Fibroblast of skin of left biceps (primary cell): Measurements from ENCODE around the gene DMPK.
"Not testable (repeated sequence)": the region's sequence is repeated elsewhere in the genome, so short reads cannot be mapped to it uniquely, and the experiment has no call there.

ENCODE experiments used
- DNase-seq, 2 experiments: peaks; one replicate each; pipeline ENCODE4 v3.0.0-alpha.2; 2013; ENCODE audit warnings: low read depth in 2 of 2

The DMPK gene

GRCh38 chr19:45768984-45769782, 13.1 kb downstream of the DMPK start, which contains the start of gene SIX5:
TSS of gene SIX5 (minus strand) at chr19:45769252. CDS start at chr19:45768844, 408 bp downstream.
- DNase-seq = peak; percentile 97

DNA sequence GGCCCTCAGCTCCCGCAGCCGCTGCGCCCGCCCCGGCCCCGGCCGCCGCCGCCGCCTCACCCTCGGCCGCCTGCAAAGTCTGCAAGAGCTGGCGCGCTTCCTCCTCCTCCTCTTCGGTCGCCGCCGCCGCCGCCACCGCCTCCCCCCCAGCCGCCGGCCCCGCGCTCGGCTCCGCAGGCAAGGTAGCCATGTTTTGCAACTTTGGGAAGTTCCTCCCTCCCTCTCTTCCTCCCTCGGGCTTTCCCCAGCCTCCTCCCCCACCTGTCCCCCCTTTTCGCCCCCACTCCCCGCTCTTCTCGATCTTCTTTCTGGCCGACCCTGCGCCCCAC, 13.7 kb downstream of the DMPK start:
- DNase-seq = no peak

DNA sequence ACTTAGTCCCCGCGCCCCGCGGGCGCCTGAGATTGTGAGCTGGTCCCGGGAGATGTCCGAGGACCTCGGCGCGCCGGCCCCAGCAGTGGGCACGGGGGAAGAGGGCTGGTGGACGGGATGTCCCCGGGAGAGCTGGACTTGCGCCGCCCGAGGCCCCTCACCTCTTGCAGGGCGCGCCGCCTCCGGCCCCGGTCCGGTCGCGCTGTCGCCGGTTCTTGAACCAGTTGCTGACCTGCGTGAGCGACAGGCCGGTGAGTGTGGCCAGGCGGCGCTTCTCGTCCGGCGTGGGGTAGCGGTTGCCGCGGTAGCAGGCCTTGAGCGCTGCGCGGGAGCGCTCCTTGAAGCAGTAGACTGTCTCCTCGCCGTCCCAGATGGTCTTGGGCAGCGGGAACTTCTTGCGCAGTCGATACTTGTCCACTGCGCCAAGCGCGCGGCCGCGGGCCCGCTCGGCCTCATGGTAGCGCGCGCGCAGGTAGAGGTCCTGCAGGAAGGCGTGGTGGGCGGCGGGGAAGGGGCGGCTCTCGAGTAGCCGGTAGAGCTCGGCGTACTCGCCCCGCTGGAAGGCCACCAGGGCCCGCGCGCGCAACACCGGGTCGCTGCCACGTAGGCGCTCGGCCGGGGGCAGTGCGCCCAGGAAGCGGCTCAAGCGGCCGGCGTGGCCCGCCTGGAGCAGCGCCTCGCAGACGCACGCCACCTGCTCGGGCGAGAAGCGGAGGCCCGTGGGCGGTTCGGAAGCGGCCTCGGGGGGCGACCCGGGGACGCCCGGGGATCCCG, 14.2 kb downstream of the DMPK start:
- DNase-seq = no peak

GRCh38 chr19:45767410-45767880, 14.8 kb downstream of the DMPK start:
- DNase-seq = peak in 1 of 2 experiments; percentile 43

DNA sequence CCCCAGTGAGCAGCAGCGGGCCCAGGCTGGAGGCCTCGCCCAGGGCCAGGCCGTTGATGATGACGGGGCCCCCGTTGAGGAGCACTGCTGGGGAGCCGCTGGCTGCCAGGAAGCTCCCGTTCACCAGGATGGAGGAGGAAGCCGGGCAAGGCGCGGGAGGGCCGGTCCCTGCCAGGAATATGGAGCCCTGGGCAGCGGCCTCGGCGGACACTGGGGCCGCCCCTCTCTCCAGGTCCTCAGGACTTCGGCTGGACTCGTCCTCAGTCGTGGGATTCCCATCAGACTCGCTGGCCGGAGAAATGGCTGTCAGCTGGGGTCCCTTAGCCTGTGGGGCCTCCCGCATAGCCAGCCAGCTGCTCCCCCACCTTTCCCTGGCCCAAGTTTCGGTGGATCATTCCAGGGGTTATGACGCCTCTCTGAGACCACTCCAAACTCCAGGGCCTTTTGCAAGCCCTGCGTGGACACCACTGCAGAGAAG, 15.4 kb downstream of the DMPK start:
- no peak for DNase-seq

DNA sequence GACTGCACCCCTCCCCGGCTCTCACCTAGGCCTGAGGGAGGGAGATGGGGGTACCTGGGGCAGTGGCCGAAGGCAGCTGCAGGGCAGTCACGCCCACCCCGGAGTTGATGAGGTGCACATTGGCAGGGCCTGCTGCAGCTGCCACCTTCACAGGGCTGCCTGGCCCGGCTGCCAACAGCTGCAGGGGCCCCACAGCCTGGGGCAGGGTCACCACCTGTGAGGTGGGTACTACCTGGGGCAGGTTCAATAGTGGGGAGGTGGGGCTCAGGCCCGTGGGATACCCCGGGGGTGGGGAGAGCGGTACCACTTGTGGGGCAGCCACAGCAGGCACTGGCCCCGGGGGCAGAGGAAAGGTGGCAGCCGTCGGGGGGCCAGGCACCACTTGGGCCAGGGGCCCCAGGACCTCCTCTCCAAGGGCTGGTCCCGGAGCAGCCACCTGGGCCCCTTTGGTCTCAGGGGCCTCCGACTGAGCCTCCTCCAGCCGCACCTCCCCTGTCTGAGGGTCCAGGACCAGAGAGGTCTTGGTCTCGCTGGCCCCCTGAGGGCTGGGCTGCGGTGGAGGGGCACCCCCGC, 15.9 kb downstream of the DMPK start:
- no peak for DNase-seq

GRCh38 chr19:45765702-45766295, 16.5 kb downstream of the DMPK start:
- no peak for DNase-seq

- DNase-seq = no peak
These were observed 17.2 kb downstream of the DMPK start for GRCh38 chr19:45764945-45765701.

- DNase-seq = no peak
These were observed 17.8 kb downstream of the DMPK start for GRCh38 chr19:45764475-45764874.

GRCh38 chr19:45763691-45764294, 18.5 kb downstream of the DMPK start:
- no peak for DNase-seq

- DNase-seq = no peak
These were observed 19.2 kb downstream of the DMPK start for GRCh38 chr19:45762870-45763631.

- DNase-seq = no peak
These were observed 20.6 kb downstream of the DMPK start for GRCh38 chr19:45761714-45762113.

DNA sequence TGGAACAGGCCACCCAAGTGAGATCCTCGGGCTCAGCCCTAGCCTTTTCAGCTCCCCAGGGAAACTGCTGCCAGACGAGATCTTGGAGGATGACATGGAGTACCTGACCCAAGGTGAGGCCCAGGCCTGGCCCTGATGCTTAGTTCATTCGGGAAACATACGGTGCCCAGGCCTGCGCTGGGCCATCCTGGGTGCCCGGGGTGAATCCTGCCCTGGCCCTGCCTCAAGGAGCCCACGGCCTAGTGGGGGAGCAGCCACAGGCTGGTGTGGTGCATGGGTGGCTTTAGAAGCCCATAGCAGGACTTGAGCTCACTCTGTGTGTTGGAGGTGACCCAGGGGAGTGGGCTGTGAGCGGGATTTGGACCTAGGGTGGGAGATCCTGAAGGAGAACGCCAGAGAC, 23.4 kb downstream of the DMPK start:
- DNase-seq = no peak

DNA sequence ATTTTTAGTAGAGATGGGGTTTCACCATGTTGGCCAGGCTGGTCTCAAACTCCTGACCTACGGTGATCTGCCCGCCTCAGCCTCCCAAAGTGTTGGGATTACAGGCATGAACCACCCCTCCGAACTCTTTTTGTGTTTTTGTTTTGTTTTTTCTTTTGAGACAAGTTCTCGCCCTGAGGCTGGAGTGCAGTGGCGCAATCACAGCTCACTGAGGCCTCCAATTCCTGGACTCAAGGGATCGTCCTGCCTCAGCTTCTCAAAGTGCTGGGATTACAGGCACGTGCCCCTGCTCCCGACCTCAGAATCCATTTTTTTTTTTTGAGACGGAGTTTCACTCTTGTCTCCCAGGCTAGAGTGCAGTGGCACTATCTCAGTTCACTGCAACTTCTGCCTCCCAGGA, 24.6 kb downstream of the DMPK start:
- no peak for DNase-seq

DNA sequence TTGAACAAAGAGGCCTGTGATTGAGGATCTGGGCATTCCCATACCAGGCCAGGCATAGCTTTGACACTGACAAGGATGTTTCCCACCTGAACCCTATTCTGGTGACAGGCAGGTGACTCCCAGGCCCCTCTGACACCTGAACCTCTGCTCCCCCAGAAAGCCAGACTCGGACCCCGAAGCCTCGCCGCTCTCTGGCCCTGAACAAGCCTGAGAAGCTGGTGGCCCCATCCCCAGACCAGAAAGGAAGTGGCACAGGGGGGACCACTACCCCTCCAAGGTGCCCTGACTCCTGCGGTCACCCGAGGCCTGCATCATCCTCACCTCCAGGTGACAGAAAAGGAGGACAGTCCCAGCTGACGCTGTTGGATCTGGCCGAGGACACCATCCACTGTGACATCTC, 28.0 kb downstream of the DMPK start:
- no peak for DNase-seq

- DNase-seq = no peak
These were observed 28.7 kb downstream of the DMPK start for GRCh38 chr19:45753548-45753947.

DNA sequence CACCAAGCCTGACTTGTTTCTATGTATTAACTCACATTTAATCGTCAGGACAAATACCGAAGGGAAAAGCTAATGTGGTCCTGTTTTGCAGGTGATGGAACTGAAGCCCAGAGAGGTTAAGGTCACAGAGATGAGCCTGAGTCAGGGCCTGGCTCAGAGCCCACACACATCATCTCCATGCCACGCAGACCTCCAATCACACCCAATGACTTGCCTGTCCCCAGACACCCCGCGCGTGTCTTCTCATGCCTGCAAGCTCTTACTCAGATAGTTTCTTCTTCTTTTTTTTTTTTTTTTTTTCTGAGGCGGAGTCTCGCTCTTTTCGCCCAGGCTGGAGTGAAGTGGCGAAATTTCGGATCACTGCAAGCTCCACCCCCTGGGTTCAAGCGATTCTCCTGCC, 29.7 kb downstream of the DMPK start:
- no peak for DNase-seq

DNA sequence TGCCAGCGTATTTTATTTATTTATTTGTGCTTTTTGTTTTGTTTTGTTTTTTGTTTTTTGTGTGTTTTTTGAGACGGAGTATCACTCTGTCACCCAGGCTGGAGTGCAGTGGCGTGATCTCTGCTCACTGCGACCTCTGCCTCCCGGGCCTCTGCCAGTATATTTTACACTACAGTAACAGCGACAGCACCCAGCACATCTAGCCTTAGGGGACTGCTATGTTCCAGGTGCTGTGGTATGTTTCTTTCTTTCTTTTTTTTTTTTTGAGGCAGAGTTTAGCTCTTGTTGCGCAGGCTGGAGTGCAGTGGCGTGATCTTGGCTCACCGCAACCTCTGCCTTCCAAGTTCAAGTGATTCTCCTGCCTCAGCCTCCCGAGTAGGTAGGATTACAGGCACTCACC, 30.8 kb downstream of the DMPK start:
- DNase-seq = not testable (repeated sequence)

GRCh38 chr19:45747513-45747912, 34.8 kb downstream of the DMPK start:
- no peak for DNase-seq

GRCh38 chr19:45746866-45747265, 35.4 kb downstream of the DMPK start:
- no peak for DNase-seq
